Activated naive CD8-positive, alpha-beta T cell (primary cell): ENCODE data around the gene WDR5.

Experiments used
- H3K27ac Mint-ChIP-seq: one replicate; pipeline ENCODE4 v1.8.0; 2021; ENCODE audit warnings: mixed read lengths
- H3K27me3 Mint-ChIP-seq: one replicate; pipeline ENCODE4 v1.8.0; 2021; ENCODE audit warnings: mixed read lengths
- H3K36me3 Mint-ChIP-seq: one replicate; pipeline ENCODE4 v1.8.0; 2021; ENCODE audit warnings: mixed read lengths
- H3K4me1 Mint-ChIP-seq: one replicate; pipeline ENCODE4 v1.8.0; 2021; ENCODE audit warnings: low read depth, mixed read lengths
- H3K4me3 Mint-ChIP-seq: one replicate; pipeline ENCODE4 v1.8.0; 2021; ENCODE audit warnings: mild to moderate bottlenecking, mixed read lengths
- H3K9me3 Mint-ChIP-seq: one replicate; pipeline ENCODE4 v1.8.0; 2021; ENCODE audit warnings: low read depth, mixed read lengths

The WDR5 gene

DNA sequence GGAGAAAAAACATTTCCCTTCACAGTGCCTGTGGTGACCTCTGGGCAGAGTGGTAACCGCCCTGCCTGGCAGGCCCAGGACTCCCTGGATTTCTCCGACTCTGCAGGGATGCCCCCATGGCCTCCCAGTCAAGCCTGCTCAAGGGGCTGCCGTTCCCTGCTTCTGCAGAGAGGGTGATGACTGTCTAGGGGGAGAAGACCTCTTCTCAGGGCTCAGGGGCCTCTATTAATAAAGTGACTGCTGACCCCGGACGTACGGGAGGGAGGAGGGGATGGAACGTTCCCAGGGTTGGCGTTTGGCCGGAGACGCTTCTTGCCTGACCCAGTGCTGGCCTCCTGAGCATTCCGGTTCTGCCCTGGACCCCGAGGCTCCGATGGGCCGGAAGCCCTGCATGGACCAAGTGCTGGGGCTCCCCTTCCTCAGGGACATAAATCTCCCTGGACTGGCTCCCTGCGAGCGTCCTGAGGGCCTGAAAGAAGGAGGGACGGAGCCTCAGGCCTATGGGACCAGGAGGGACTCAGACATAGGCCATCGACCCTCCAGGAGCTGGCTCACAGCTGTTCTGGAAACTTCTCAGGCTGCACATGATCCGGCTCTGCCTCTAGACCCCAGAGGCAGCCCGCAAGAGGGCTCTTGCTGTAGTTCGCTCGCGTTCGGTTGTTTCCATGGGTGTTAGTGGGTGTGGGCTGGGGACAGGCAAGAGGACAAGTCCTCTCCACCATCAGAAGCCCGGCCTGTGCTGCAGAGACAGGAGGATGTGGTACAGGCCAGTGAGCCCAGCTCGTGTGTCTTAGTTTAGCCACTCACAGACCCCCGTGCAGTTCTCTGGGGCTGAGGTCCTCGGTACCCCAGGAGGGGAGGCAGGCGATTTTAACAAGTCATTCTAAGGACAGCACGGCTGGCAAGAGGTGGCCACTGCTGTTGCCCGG lies 36.6 kb downstream of the WDR5 start:
- no peaks in the 10 kb centered on the region for H3K36me3 Mint-ChIP-seq
- no peak overlapping the region for H3K27ac Mint-ChIP-seq
- H3K4me1 Mint-ChIP-seq = peaks cover 3% of the 10 kb centered on the region
- H3K9me3 Mint-ChIP-seq = no peaks in the 10 kb centered on the region
- H3K4me3 Mint-ChIP-seq = no peak overlapping the region
- no peaks in the 10 kb centered on the region for H3K27me3 Mint-ChIP-seq

DNA sequence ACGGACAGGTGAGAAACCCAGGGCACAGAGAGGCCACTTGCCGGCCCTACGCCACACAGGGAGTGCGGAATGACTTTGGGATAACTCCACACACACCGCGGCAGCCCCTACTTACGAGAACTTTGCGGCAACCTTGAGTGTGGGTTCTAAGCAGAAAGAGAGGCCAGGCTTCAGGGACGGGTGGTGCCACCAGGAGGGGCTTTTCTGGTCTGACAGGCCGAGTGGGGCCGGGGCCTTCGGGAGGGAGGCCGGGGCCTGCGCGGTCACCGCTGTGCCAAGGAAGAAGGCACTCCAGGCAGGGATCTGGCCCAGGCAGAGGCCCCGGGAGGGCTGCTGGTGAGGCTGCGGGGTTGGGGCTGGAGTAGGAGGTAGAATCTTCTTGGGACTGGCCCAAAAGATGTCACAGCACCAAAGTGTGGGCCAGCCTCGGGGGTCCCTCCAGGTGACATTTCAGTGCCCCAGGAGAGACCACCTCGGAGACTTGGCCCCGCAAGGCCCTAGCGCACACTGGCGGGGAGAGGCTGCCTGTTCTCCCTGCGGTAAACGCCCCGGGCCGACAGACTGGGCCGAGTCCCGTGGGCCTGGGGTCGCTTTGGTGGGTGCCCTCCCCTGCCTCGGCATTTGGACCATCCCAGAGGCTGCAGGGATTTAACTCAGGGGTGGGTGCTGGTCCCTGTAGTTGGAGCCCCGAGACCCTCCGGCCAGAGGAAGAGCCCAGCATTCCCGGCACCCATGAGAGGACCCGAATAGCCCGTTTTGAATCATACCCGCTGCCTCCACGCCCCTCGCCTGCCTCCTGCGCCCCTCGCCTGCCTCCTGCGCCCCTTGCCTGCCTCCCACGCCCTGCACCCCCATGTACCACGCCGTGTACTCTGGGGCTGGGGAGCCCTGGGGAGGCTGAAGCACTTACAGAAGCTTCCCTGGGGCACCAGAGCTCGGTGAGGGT lies 37.5 kb downstream of the WDR5 start:
- H3K36me3 Mint-ChIP-seq = no peaks in the 10 kb centered on the region
- no peaks in the 10 kb centered on the region for H3K27me3 Mint-ChIP-seq
- H3K4me3 Mint-ChIP-seq = no peak overlapping the region
- no peaks in the 10 kb centered on the region for H3K9me3 Mint-ChIP-seq
- H3K27ac Mint-ChIP-seq = no peak overlapping the region
- H3K4me1 Mint-ChIP-seq = peaks cover 3% of the 10 kb centered on the region

- Mint-ChIP-seq H3K9me3 (no peaks in the 10 kb centered on the region), H3K4me3 (no peak overlapping the region), H3K27ac (no peak overlapping the region), H3K27me3 (no peaks in the 10 kb centered on the region), H3K4me1 (peaks cover 4% of the 10 kb centered on the region), H3K36me3 (no peaks in the 10 kb centered on the region)
Measured at GRCh38 chr9:134174073-134174449, 38.2 kb downstream of the WDR5 start.

DNA sequence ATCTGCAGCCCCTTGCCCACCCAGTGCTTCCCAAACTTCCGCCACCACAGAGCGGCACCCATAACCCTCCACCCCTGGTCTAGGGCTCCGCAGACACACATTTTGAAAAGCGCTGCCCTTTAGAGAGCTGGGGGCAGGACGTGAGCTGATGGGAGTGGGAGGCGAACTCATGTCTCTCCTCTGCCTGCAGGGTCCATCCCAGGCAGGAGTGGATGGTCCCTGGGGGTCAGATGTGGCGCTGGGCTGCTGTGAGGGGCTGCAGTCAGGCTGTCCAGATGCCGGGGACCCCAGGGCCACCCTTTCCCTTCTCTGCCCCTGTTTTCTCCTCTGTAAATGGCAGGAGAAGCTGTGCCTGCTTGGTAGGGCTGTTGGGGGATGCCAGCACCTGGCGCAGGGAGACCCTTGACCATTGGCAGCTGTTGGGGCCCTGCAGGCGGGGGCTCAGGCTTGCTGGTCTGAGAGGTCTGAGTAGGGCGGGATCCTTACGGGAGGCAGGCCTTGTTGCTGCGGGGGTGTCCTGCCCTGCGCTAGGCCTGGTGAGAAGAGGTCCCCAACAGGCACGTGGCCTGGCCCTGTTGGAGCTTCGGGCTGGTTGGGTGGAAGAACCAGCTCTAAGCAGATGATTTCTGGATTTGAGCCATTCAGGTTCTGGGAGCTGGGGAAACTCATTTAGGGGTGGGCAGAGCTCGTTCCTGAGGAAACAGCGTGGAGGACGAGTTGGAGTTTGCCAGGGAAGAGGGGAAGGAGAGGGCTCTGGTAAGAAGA lies 38.8 kb downstream of the WDR5 start:
- Mint-ChIP-seq H3K27me3 (no peaks in the 10 kb centered on the region), H3K4me3 (no peak overlapping the region), H3K36me3 (no peaks in the 10 kb centered on the region), H3K27ac (no peak overlapping the region), H3K4me1 (peaks cover 9% of the 10 kb centered on the region), H3K9me3 (no peaks in the 10 kb centered on the region)

- no peaks in the 10 kb centered on the region for H3K27me3 Mint-ChIP-seq
- no peak overlapping the region for H3K27ac Mint-ChIP-seq
- no peaks in the 10 kb centered on the region for H3K9me3 Mint-ChIP-seq
- H3K4me1 Mint-ChIP-seq = peaks cover 13% of the 10 kb centered on the region
- H3K36me3 Mint-ChIP-seq = no peaks in the 10 kb centered on the region
- H3K4me3 Mint-ChIP-seq = no peak overlapping the region
Measured at GRCh38 chr9:134175291-134175807, 39.5 kb downstream of the WDR5 start.

GRCh38 chr9:134175808-134176598 lies 40.1 kb downstream of the WDR5 start:
- H3K4me3 Mint-ChIP-seq = no peak overlapping the region
- no peaks in the 10 kb centered on the region for H3K36me3 Mint-ChIP-seq
- H3K27ac Mint-ChIP-seq = no peak overlapping the region
- no peaks in the 10 kb centered on the region for H3K9me3 Mint-ChIP-seq
- peaks cover 15% of the 10 kb centered on the region for H3K4me1 Mint-ChIP-seq
- no peaks in the 10 kb centered on the region for H3K27me3 Mint-ChIP-seq

DNA sequence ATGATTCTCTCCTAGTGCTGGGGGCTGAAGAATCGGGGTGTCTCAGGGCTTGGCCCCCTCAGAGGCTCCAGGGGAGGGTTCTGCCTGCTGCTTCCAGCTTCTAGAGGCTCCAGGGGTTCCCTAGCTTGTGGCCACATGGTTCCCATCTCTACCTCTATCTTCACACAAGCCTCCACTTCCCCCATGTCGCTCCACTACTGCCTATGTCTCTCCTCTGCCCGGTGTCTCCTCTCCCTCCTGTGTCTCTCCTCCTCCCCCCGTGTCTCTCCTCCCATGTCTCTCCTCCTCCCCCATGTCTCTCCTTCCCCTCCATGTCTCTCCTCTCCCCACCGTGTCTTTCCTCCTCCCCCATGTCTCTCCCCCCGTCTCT lies 40.7 kb downstream of the WDR5 start:
- H3K9me3 Mint-ChIP-seq = no peaks in the 10 kb centered on the region
- H3K36me3 Mint-ChIP-seq = no peaks in the 10 kb centered on the region
- H3K4me1 Mint-ChIP-seq = peaks cover 15% of the 10 kb centered on the region
- H3K4me3 Mint-ChIP-seq = no peak overlapping the region
- H3K27me3 Mint-ChIP-seq = no peaks in the 10 kb centered on the region
- no peak overlapping the region for H3K27ac Mint-ChIP-seq

GRCh38 chr9:134177186-134177585 lies 41.3 kb downstream of the WDR5 start:
- H3K4me3 Mint-ChIP-seq = no peak overlapping the region
- no peak overlapping the region for H3K27ac Mint-ChIP-seq
- no peaks in the 10 kb centered on the region for H3K36me3 Mint-ChIP-seq
- no peaks in the 10 kb centered on the region for H3K27me3 Mint-ChIP-seq
- no peaks in the 10 kb centered on the region for H3K9me3 Mint-ChIP-seq
- H3K4me1 Mint-ChIP-seq = peaks cover 19% of the 10 kb centered on the region

- H3K36me3 Mint-ChIP-seq = no peaks in the 10 kb centered on the region
- H3K4me1 Mint-ChIP-seq = peaks cover 26% of the 10 kb centered on the region
- H3K27ac Mint-ChIP-seq = no peak overlapping the region
- no peaks in the 10 kb centered on the region for H3K9me3 Mint-ChIP-seq
- H3K27me3 Mint-ChIP-seq = no peaks in the 10 kb centered on the region
- no peak overlapping the region for H3K4me3 Mint-ChIP-seq
Measured at GRCh38 chr9:134177624-134178393, 41.9 kb downstream of the WDR5 start.

GRCh38 chr9:134178394-134178767 lies 42.5 kb downstream of the WDR5 start:
- Mint-ChIP-seq H3K4me1 (peaks cover 27% of the 10 kb centered on the region), H3K27ac (no peak overlapping the region), H3K4me3 (no peak overlapping the region), H3K36me3 (no peaks in the 10 kb centered on the region), H3K9me3 (no peaks in the 10 kb centered on the region), H3K27me3 (no peaks in the 10 kb centered on the region)

DNA sequence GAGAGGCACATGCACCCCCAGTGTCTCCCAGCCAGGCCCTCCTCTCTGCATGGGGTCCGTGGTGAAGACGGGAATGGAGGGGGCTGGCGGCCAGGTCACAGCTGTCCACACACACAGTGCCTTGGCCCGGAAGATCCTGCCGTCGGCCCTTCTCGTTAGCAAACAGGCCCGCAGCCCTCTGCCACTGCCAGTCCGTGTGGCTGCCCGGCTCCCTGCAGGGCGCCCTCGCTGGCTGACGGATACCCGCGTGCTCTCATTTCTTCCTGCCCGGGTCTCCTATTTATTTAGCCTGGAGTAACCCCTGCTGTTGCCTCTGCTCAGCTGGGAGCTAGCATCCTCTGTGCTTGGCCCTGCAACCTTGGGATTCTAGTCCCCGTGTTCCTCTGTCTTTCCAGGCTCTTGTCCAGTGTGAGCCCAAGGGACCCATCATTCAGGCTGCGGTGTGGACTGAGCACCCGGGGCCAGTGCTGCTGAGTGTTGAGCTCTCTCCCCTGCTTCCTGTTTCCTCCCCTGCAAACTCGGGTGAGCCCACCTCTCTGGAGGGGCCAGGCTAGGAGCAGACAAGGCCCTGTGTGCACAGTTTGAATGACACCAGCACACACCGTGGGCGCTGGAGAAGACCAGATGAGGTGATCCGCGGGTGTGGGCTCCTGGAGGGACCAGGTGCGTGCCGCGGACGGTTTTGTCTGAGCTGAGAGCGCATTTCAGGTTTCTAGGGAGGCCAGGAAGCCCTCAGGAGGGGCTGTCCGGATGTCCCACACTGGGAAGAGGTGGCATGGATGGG lies 43.1 kb downstream of the WDR5 start:
- Mint-ChIP-seq H3K9me3 (no peaks in the 10 kb centered on the region), H3K27me3 (no peaks in the 10 kb centered on the region), H3K4me3 (no peak overlapping the region), H3K4me1 (peaks cover 27% of the 10 kb centered on the region), H3K36me3 (no peaks in the 10 kb centered on the region), H3K27ac (no peak overlapping the region)

DNA sequence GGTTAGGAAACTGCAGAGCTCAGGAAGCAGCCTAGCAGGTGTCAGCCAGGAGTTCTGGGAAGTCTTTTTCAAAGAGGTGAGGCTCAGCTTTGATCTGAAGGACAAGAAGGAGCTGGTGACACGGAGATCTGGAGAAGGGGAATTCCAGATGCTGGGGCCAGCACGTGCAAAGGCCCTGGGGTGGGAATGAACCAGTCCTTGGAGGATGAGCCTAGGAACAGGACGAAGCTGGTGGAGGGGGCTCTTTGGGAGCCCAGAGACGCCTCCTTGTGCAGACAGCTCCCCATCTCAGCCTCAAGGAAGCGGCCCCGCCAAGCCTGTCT lies 43.7 kb downstream of the WDR5 start:
- no peaks in the 10 kb centered on the region for H3K9me3 Mint-ChIP-seq
- H3K27ac Mint-ChIP-seq = no peak overlapping the region
- no peak overlapping the region for H3K4me3 Mint-ChIP-seq
- H3K4me1 Mint-ChIP-seq = peaks cover 27% of the 10 kb centered on the region
- no peaks in the 10 kb centered on the region for H3K27me3 Mint-ChIP-seq
- no peaks in the 10 kb centered on the region for H3K36me3 Mint-ChIP-seq
